K562 (cell line): ENCODE data around the gene AIFM3. TPM values are rescaled to one million over a fixed set of nuclear protein-coding genes. Genes with fewer than 3 reads are reported as not detected.
A peak's percentile ranks its signal among the peaks of the same experiment; 100 is the strongest.

Experiments
- BDP1 ChIP-seq: IDR thresholded peaks from 3 replicates; pipeline ENCODE4 v1.6.1; 2011; ENCODE audit not compliant: insufficient read length, insufficient read depth
- E2F3 ChIP-seq: fragments of 250-450 bp; sonication (Bioruptor Pico); IDR thresholded peaks from 2 replicates; pipeline ENCODE4 v1.4.0; 2020; ENCODE audit warnings: mild to moderate bottlenecking
- ESRRB ChIP-seq: fragments of 250-450 bp; sonication (Bioruptor Pico); IDR thresholded peaks from 2 replicates; pipeline ENCODE4 v1.5.0; 2020; ENCODE audit warnings: mild to moderate bottlenecking, moderate library complexity, borderline replicate concordance
- GTF2E2 ChIP-seq: fragments of 200-800 bp; sonication (Bioruptor generic); IDR thresholded peaks from 2 replicates; pipeline ENCODE4 v1.6.1; 2016; ENCODE audit warnings: missing genetic modification characterization, missing compliant biosample characterization
- LARP7 ChIP-seq: fragments of 450-650 bp; IDR thresholded peaks from 2 replicates; pipeline ENCODE4 v1.6.1; 2016
- LEF1 ChIP-seq: fragments of 450-650 bp; IDR thresholded peaks from 2 replicates; pipeline ENCODE4 v1.6.1; 2016; ENCODE audit warnings: mild to moderate bottlenecking
- NCOA2 ChIP-seq, 2 experiments: fragments of 450-650 bp; IDR thresholded peaks; 2 replicates each; pipeline ENCODE4 v1.6.1; 2018; ENCODE audit warnings: mild to moderate bottlenecking in 2 of 2, moderate library complexity in 1 of 2; ENCODE audit not compliant: partially characterized antibody in 2 of 2
- POLR2A ChIP-seq: fragments of 450-650 bp; conservative IDR thresholded peaks from 2 replicates; pipeline ENCODE4 v1.6.1; 2016
- RBM14 ChIP-seq: fragments of 200-400 bp; formaldehyde crosslinking; IDR thresholded peaks from 2 replicates; pipeline ENCODE4 v1.6.1; 2018; ENCODE audit warnings: low read depth, mild to moderate bottlenecking, low read length, moderate library complexity, borderline replicate concordance; ENCODE audit not compliant: insufficient read depth
- RFX1 ChIP-seq: fragments of 450-650 bp; IDR thresholded peaks from 2 replicates; pipeline ENCODE4 v1.6.1; 2016; ENCODE audit warnings: mild to moderate bottlenecking, moderate library complexity
- SRSF9 ChIP-seq: fragments of 200-400 bp; formaldehyde crosslinking; IDR thresholded peaks from 2 replicates; pipeline ENCODE4 v1.6.1; 2017; ENCODE audit warnings: low read depth, low read length, borderline replicate concordance
- TRIM28 ChIP-seq: fragments of 450-650 bp; IDR thresholded peaks from 2 replicates; pipeline ENCODE4 v1.6.1; 2017
- WHSC1 ChIP-seq: IDR thresholded peaks from one replicate; pipeline ENCODE4 v1.6.1; 2012; ENCODE audit warnings: low read length, control low read depth, inconsistent platforms
- ZBTB1 ChIP-seq: sonication (generic); formaldehyde crosslinking; IDR thresholded peaks from 2 replicates; pipeline ENCODE4 v1.8.1; 2023; ENCODE audit warnings: missing genetic modification reagents, low read depth, mild to moderate bottlenecking, borderline replicate concordance
- ZNF12 ChIP-seq: sonication (generic); formaldehyde crosslinking; IDR thresholded peaks from 2 replicates; pipeline ENCODE4 v1.4.0; 2020; ENCODE audit warnings: mild to moderate bottlenecking, missing genetic modification reagents
- ZNF3 ChIP-seq: fragments of 250-450 bp; sonication (Bioruptor Pico); IDR thresholded peaks from 2 replicates; pipeline ENCODE4 v1.5.0; 2021; ENCODE audit warnings: mild to moderate bottlenecking, moderate library complexity
- ZNF551 ChIP-seq: fragments of 250-450 bp; sonication (Bioruptor Pico); IDR thresholded peaks from 2 replicates; pipeline ENCODE4 v1.5.0; 2021; ENCODE audit warnings: mild to moderate bottlenecking, moderate library complexity
- polyA plus RNA-seq, 8 experiments: library from polyadenylated mRNA; depleted of rRNA in 4 of 8; stranded (reverse) in 5 of 8; unstranded in 3 of 8; fragments of >200 nt; fragmentation: Nextera tagmentation in 2 of 8; fragmentation: Illumina TruSeq in 1 of 8; extraction: Ambion mirVana in 2 of 8; extraction: Trizol in 1 of 8; gene quantifications; 2 replicates each; pipeline versions ENCODE4 v1.2.1 to v1.2.3, GENCODE V29; 2011 to 2014; ENCODE audit warnings: inconsistent platforms in 1 of 8, missing spikeins in 1 of 8
- total RNA-seq, 7 experiments: library from RNA; depleted of rRNA in 6 of 7; stranded (reverse); fragments of >200 nt in 6 of 7; fragmentation: Illumina TruSeq in 2 of 7; extraction: Trizol in 2 of 7; gene quantifications; 2 replicates each; pipeline versions ENCODE4 v1.2.1 to v1.2.3, GENCODE V29; 2011 to 2021; ENCODE audit warnings: low replicate concordance in 1 of 7
- TF ChIP-seq, protein P1 (sequence below): fragments of 450-650 bp; IDR thresholded peaks from 2 replicates; pipeline ENCODE4 v1.7.1; 2018; ENCODE audit warnings: mild to moderate bottlenecking, low read depth; ENCODE audit not compliant: partially characterized antibody
- TF ChIP-seq, protein P2 (sequence below): sonication (generic); formaldehyde crosslinking; IDR thresholded peaks from 2 replicates; pipeline ENCODE4 v1.8.1; 2023; ENCODE audit warnings: mild to moderate bottlenecking, missing genetic modification reagents
- TF ChIP-seq, protein P3 (sequence below): fragments of 250-450 bp; sonication (Bioruptor Pico); IDR thresholded peaks from 2 replicates; pipeline ENCODE4 v1.8.0; 2022; ENCODE audit warnings: moderate library complexity, mild to moderate bottlenecking, inconsistent platforms
- TF ChIP-seq, protein P4 (sequence below): sonication (generic); formaldehyde crosslinking; IDR thresholded peaks from 2 replicates; pipeline ENCODE4 v1.8.0; 2022; ENCODE audit warnings: mild to moderate bottlenecking, missing genetic modification reagents

Gene AIFM3
- total and polyA plus RNA-seq, 9 of the 15 experiments (the other 6 are each of a cell fraction or from before 2014, with no cell fraction given) = 0.03 to 0.20 (median 0.07) TPM; not detected in 1

DNA sequence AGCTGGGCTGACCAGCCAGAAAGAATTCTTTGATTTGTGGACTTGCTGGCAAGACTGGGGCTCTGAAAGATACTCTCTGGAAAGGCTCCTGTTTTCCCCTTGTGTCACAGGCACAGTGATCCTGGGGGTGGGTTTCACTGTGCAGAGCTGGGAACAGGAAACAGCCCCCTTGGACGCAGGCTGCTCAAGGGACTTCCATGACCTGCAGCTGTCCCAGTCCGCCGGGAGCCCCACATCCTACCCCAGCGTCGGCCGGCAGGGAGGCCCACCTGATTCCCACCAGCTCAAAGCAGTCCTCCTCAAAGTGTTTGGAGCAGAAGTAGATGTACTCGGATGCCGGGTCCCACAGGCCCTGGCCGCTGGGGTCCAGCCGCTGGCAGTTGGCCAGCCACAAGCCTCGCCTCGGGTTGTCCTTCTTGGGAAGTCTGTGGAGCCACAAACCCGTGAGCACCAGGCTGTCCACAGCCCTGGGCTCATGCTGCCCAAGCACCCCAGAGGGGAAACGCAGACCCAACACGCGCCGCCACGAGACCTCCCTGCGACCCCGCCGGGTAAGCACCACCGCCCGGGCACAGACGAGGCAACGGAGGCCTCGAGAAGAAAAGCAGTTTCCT is 34.0 kb downstream of the AIFM3 start (continued):
- TF ChIP-seq, protein P1, sequence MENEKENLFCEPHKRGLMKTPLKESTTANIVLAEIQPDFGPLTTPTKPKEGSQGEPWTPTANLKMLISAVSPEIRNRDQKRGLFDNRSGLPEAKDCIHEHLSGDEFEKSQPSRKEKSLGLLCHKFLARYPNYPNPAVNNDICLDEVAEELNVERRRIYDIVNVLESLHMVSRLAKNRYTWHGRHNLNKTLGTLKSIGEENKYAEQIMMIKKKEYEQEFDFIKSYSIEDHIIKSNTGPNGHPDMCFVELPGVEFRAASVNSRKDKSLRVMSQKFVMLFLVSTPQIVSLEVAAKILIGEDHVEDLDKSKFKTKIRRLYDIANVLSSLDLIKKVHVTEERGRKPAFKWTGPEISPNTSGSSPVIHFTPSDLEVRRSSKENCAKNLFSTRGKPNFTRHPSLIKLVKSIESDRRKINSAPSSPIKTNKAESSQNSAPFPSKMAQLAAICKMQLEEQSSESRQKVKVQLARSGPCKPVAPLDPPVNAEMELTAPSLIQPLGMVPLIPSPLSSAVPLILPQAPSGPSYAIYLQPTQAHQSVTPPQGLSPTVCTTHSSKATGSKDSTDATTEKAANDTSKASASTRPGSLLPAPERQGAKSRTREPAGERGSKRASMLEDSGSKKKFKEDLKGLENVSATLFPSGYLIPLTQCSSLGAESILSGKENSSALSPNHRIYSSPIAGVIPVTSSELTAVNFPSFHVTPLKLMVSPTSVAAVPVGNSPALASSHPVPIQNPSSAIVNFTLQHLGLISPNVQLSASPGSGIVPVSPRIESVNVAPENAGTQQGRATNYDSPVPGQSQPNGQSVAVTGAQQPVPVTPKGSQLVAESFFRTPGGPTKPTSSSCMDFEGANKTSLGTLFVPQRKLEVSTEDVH = no peak
- TF ChIP-seq ZNF12 (CRISPR knock-in tag) (no peak), TRIM28 (no peak), E2F3 (CRISPR knock-in tag) (peak; percentile 60; the same call in 1 of the 2 replicates), ZNF3 (CRISPR knock-in tag) (no peak), SRSF9 (no peak), NCOA2 (IDR thresholded peaks at IDR 0.05; ENCODE audit: partially characterized antibody in 2 of 2) (no peak), ZBTB1 (CRISPR knock-in tag) (no peak), GTF2E2 (tag) (no peak), ESRRB (CRISPR knock-in tag) (no peak), POLR2A (no peak), RFX1 (no peak), RBM14 (no peak), ZNF551 (CRISPR knock-in tag) (no peak), BDP1 (no peak), LEF1 (no peak), WHSC1 (no peak), LARP7 (no peak)
- TF ChIP-seq, protein P2, sequence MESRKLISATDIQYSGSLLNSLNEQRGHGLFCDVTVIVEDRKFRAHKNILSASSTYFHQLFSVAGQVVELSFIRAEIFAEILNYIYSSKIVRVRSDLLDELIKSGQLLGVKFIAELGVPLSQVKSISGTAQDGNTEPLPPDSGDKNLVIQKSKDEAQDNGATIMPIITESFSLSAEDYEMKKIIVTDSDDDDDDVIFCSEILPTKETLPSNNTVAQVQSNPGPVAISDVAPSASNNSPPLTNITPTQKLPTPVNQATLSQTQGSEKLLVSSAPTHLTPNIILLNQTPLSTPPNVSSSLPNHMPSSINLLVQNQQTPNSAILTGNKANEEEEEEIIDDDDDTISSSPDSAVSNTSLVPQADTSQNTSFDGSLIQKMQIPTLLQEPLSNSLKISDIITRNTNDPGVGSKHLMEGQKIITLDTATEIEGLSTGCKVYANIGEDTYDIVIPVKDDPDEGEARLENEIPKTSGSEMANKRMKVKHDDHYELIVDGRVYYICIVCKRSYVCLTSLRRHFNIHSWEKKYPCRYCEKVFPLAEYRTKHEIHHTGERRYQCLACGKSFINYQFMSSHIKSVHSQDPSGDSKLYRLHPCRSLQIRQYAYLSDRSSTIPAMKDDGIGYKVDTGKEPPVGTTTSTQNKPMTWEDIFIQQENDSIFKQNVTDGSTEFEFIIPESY = no peak
- TF ChIP-seq, protein P3, sequence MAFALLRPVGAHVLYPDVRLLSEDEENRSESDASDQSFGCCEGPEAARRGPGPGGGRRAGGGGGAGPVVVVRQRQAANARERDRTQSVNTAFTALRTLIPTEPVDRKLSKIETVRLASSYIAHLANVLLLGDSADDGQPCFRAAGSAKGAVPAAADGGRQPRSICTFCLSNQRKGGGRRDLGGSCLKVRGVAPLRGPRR (CRISPR knock-in tag) = peak; percentile 21; the same call in 1 of the 2 replicates
- TF ChIP-seq, protein P4, sequence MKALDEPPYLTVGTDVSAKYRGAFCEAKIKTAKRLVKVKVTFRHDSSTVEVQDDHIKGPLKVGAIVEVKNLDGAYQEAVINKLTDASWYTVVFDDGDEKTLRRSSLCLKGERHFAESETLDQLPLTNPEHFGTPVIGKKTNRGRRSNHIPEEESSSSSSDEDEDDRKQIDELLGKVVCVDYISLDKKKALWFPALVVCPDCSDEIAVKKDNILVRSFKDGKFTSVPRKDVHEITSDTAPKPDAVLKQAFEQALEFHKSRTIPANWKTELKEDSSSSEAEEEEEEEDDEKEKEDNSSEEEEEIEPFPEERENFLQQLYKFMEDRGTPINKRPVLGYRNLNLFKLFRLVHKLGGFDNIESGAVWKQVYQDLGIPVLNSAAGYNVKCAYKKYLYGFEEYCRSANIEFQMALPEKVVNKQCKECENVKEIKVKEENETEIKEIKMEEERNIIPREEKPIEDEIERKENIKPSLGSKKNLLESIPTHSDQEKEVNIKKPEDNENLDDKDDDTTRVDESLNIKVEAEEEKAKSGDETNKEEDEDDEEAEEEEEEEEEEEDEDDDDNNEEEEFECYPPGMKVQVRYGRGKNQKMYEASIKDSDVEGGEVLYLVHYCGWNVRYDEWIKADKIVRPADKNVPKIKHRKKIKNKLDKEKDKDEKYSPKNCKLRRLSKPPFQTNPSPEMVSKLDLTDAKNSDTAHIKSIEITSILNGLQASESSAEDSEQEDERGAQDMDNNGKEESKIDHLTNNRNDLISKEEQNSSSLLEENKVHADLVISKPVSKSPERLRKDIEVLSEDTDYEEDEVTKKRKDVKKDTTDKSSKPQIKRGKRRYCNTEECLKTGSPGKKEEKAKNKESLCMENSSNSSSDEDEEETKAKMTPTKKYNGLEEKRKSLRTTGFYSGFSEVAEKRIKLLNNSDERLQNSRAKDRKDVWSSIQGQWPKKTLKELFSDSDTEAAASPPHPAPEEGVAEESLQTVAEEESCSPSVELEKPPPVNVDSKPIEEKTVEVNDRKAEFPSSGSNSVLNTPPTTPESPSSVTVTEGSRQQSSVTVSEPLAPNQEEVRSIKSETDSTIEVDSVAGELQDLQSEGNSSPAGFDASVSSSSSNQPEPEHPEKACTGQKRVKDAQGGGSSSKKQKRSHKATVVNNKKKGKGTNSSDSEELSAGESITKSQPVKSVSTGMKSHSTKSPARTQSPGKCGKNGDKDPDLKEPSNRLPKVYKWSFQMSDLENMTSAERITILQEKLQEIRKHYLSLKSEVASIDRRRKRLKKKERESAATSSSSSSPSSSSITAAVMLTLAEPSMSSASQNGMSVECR (CRISPR knock-in tag) = no peak
